Rectal smooth muscle tissue (tissue), 1 donor: ENCODE results near the gene VWA2.

Source experiments
- H3K27ac ChIP-seq: one replicate; pipeline ENCODE4 v1.7.0; 2013; ENCODE audit warnings: low read depth, low read length, inconsistent platforms
- H3K27me3 ChIP-seq: one replicate; pipeline ENCODE4 v1.7.0; 2013; ENCODE audit warnings: low read length; ENCODE audit not compliant: control insufficient read depth, insufficient read depth
- H3K36me3 ChIP-seq: one replicate; pipeline ENCODE4 v1.7.0; 2013; ENCODE audit warnings: low read length; ENCODE audit not compliant: control insufficient read depth, insufficient read depth
- H3K4me1 ChIP-seq: one replicate; pipeline ENCODE4 v1.7.0; 2013; ENCODE audit warnings: low read length; ENCODE audit not compliant: control insufficient read depth, insufficient read depth
- H3K4me3 ChIP-seq: one replicate; pipeline ENCODE4 v1.7.0; 2013; ENCODE audit warnings: low read length
- H3K9ac ChIP-seq: one replicate; pipeline ENCODE4 v1.7.0; 2013; ENCODE audit warnings: low read length

VWA2 gene

GRCh38 chr10:114293075-114293474 lies 54.0 kb downstream of the VWA2 start:
- no peak overlapping the region for H3K27ac ChIP-seq
- no peak overlapping the region for H3K4me3 ChIP-seq
- H3K27me3 ChIP-seq = no peaks in the 10 kb centered on the region
- peaks cover 22% of the 10 kb centered on the region for H3K36me3 ChIP-seq
- H3K9ac ChIP-seq = no peak overlapping the region
- H3K4me1 ChIP-seq = no peaks in the 10 kb centered on the region

- Histone ChIP-seq H3K9ac (no peak overlapping the region), H3K36me3 (peaks cover 22% of the 10 kb centered on the region), H3K27me3 (no peaks in the 10 kb centered on the region), H3K27ac (no peak overlapping the region), H3K4me1 (no peaks in the 10 kb centered on the region), H3K4me3 (no peak overlapping the region)
Measured at GRCh38 chr10:114294549-114294948, 55.5 kb downstream of the VWA2 start.

- H3K27me3 ChIP-seq = no peaks in the 10 kb centered on the region
- H3K36me3 ChIP-seq = peaks cover 22% of the 10 kb centered on the region
- no peak overlapping the region for H3K4me3 ChIP-seq
Measured at GRCh38 chr10:114295393-114295792, 56.3 kb downstream of the VWA2 start.

GRCh38 chr10:114297136-114297705 lies 58.2 kb downstream of the VWA2 start:
- Histone ChIP-seq H3K27ac (no peak overlapping the region), H3K4me1 (no peaks in the 10 kb centered on the region), H3K36me3 (peaks cover 22% of the 10 kb centered on the region), H3K27me3 (no peaks in the 10 kb centered on the region), H3K9ac (no peak overlapping the region), H3K4me3 (no peak overlapping the region)

More at GRCh38 chr10:114295393-114295792, 56.3 kb downstream of the VWA2 start:
- Histone ChIP-seq H3K9ac (no peak overlapping the region), H3K4me1 (no peaks in the 10 kb centered on the region), H3K27ac (no peak overlapping the region)

- H3K4me3 ChIP-seq = no peak overlapping the region
- H3K27me3 ChIP-seq = no peaks in the 10 kb centered on the region
- no peaks in the 10 kb centered on the region for H3K4me1 ChIP-seq
- no peak overlapping the region for H3K9ac ChIP-seq
- no peak overlapping the region for H3K27ac ChIP-seq
- H3K36me3 ChIP-seq = peaks cover 22% of the 10 kb centered on the region
Measured at GRCh38 chr10:114300036-114300645, 61.1 kb downstream of the VWA2 start.

- Histone ChIP-seq H3K27me3 (no peaks in the 10 kb centered on the region), H3K27ac (no peak overlapping the region), H3K4me1 (no peaks in the 10 kb centered on the region), H3K4me3 (no peak overlapping the region), H3K36me3 (peaks cover 15% of the 10 kb centered on the region), H3K9ac (no peak overlapping the region)
Measured at GRCh38 chr10:114301177-114301576, 62.1 kb downstream of the VWA2 start.

GRCh38 chr10:114301951-114302710 lies 63.1 kb downstream of the VWA2 start:
- Histone ChIP-seq H3K27me3 (no peaks in the 10 kb centered on the region), H3K4me3 (no peak overlapping the region), H3K27ac (no peak overlapping the region), H3K36me3 (peaks cover 6% of the 10 kb centered on the region), H3K4me1 (no peaks in the 10 kb centered on the region), H3K9ac (no peak overlapping the region)

GRCh38 chr10:114303556-114303955 lies 64.5 kb downstream of the VWA2 start:
- no peak overlapping the region for H3K9ac ChIP-seq
- H3K36me3 ChIP-seq = no peaks in the 10 kb centered on the region
- H3K27me3 ChIP-seq = no peaks in the 10 kb centered on the region
- H3K4me3 ChIP-seq = no peak overlapping the region
- no peak overlapping the region for H3K27ac ChIP-seq
- no peaks in the 10 kb centered on the region for H3K4me1 ChIP-seq

GRCh38 chr10:114304017-114304570 lies 65.0 kb downstream of the VWA2 start:
- Histone ChIP-seq H3K9ac (no peak overlapping the region), H3K27me3 (no peaks in the 10 kb centered on the region), H3K4me1 (no peaks in the 10 kb centered on the region), H3K27ac (no peak overlapping the region), H3K36me3 (no peaks in the 10 kb centered on the region), H3K4me3 (peak overlapping the region; percentile 47)

- H3K4me3 ChIP-seq = peak overlapping the region; percentile 47
- no peak overlapping the region for H3K9ac ChIP-seq
- H3K36me3 ChIP-seq = no peaks in the 10 kb centered on the region
- H3K27ac ChIP-seq = no peak overlapping the region
- no peaks in the 10 kb centered on the region for H3K27me3 ChIP-seq
- no peaks in the 10 kb centered on the region for H3K4me1 ChIP-seq
Measured at GRCh38 chr10:114304571-114305421, 65.7 kb downstream of the VWA2 start.

- no peaks in the 10 kb centered on the region for H3K27me3 ChIP-seq
- H3K36me3 ChIP-seq = no peaks in the 10 kb centered on the region
- no peak overlapping the region for H3K27ac ChIP-seq
- H3K9ac ChIP-seq = no peak overlapping the region
- H3K4me3 ChIP-seq = no peak overlapping the region
- no peaks in the 10 kb centered on the region for H3K4me1 ChIP-seq
Measured at GRCh38 chr10:114305521-114305925, 66.5 kb downstream of the VWA2 start.
